Measurements from ENCODE around the gene GRID2.

DNA sequence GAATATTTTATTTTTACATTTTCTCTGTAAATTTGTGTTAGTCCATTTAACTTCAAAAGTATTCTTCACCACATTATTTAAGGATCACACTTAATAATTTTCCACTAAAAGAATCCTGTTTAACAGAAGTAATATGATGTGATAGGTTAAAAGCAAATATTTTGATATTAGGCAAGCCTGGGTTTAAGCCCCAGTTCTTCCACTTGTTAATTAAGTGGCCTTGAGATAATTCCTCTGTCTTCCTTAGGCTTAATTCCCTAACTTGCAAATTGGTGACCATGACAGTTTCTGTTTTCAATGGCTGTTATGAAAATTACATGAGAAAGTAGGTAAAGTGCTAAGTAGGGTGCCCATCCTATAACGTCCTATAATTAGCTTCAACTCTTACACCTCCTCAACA lies 1394.9 kb downstream of the GRID2 start:
- TF ChIP-seq, protein P1, sequence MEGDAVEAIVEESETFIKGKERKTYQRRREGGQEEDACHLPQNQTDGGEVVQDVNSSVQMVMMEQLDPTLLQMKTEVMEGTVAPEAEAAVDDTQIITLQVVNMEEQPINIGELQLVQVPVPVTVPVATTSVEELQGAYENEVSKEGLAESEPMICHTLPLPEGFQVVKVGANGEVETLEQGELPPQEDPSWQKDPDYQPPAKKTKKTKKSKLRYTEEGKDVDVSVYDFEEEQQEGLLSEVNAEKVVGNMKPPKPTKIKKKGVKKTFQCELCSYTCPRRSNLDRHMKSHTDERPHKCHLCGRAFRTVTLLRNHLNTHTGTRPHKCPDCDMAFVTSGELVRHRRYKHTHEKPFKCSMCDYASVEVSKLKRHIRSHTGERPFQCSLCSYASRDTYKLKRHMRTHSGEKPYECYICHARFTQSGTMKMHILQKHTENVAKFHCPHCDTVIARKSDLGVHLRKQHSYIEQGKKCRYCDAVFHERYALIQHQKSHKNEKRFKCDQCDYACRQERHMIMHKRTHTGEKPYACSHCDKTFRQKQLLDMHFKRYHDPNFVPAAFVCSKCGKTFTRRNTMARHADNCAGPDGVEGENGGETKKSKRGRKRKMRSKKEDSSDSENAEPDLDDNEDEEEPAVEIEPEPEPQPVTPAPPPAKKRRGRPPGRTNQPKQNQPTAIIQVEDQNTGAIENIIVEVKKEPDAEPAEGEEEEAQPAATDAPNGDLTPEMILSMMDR (IDR thresholded peaks at IDR 0.05): no peak
- no peak for TF ChIP-seq POLR2A (IDR thresholded peaks at IDR 0.05)

Measured in stomach (tissue), 4 donors.